GM23338 (cell line): ENCODE results near the gene GOLGA1. TPM values are rescaled to one million over a fixed set of nuclear protein-coding genes. Genes with fewer than 3 reads are reported as not detected.

Experiments
- ATAC-seq: fragments of 200-7000 bp; cut with Tn5 transposase; 3 replicates; pipeline ENCODE4 v1.9.1; 2020
- DNase-seq: peaks from one replicate; pipeline ENCODE4 v3.0.0-alpha.2; 2015; ENCODE audit warnings: low spot score
- H2AFZ ChIP-seq: fragments of 200-600 bp; sonication (generic); 2 replicates; pipeline ENCODE4 v1.8.0; 2016; ENCODE audit warnings: antibody characterized with exemption, mild to moderate bottlenecking, moderate library complexity
- H3F3A ChIP-seq: fragments of 200-600 bp; sonication (generic); replicated peaks from 2 replicates; pipeline ENCODE4 v1.8.0; 2017; ENCODE audit warnings: antibody characterized with exemption, mixed run types, low read depth
- H3K27ac ChIP-seq: fragments of 200-600 bp; sonication (generic); 2 replicates; pipeline ENCODE4 v1.6.1; 2016; ENCODE audit warnings: low read depth
- H3K27me3 ChIP-seq: fragments of 200-600 bp; sonication (generic); 2 replicates; pipeline ENCODE4 v1.8.0; 2016; ENCODE audit warnings: mild to moderate bottlenecking, mixed run types, moderate library complexity; ENCODE audit not compliant: insufficient read depth
- H3K36me3 ChIP-seq: fragments of 200-600 bp; sonication (generic); 2 replicates; pipeline ENCODE4 v1.8.0; 2016; ENCODE audit warnings: mild to moderate bottlenecking; ENCODE audit not compliant: insufficient read depth
- H3K4me1 ChIP-seq: fragments of 200-600 bp; sonication (generic); 2 replicates; pipeline ENCODE4 v1.8.0; 2016; ENCODE audit warnings: mild to moderate bottlenecking, moderate library complexity; ENCODE audit not compliant: insufficient read depth
- H3K4me2 ChIP-seq: fragments of 200-600 bp; sonication (generic); 2 replicates; pipeline ENCODE4 v1.7.1; 2017; ENCODE audit warnings: mixed run types
- H3K4me3 ChIP-seq: fragments of 200-600 bp; sonication (generic); 2 replicates; pipeline ENCODE4 v1.6.1; 2016; ENCODE audit warnings: mixed run types
- H3K79me2 ChIP-seq: fragments of 200-600 bp; sonication (generic); replicated peaks from 2 replicates; pipeline ENCODE4 v1.8.0; 2017; ENCODE audit warnings: mild to moderate bottlenecking; ENCODE audit not compliant: insufficient read depth
- H3K9me2 ChIP-seq: fragments of 200-600 bp; sonication (generic); 2 replicates; pipeline ENCODE4 v1.8.0; 2017; ENCODE audit not compliant: insufficient read depth
- H4K20me1 ChIP-seq: fragments of 200-600 bp; sonication (generic); replicated peaks from 2 replicates; pipeline ENCODE4 v1.8.0; 2017; ENCODE audit warnings: mild to moderate bottlenecking; ENCODE audit not compliant: insufficient read depth
- H3K27ac Mint-ChIP-seq: 2 replicates; pipeline ENCODE4 v1.8.0; 2020; ENCODE audit warnings: inconsistent platforms, mild to moderate bottlenecking, moderate library complexity, mixed read lengths
- H3K27me3 Mint-ChIP-seq: 3 replicates; pipeline ENCODE4 v1.8.0; 2022; ENCODE audit warnings: low read depth, mild to moderate bottlenecking, moderate library complexity, mixed read lengths, inconsistent platforms; ENCODE audit not compliant: insufficient read depth, poor library complexity
- H3K36me3 Mint-ChIP-seq: 3 replicates; pipeline ENCODE4 v1.8.0; 2021; ENCODE audit warnings: low read depth, mild to moderate bottlenecking, inconsistent platforms, moderate library complexity, mixed read lengths
- H3K4me1 Mint-ChIP-seq: 3 replicates; pipeline ENCODE4 v1.8.0; 2020; ENCODE audit warnings: mild to moderate bottlenecking, inconsistent platforms, mixed read lengths
- H3K4me3 Mint-ChIP-seq: 3 replicates; pipeline ENCODE4 v1.8.0; 2021; ENCODE audit warnings: moderate library complexity, mild to moderate bottlenecking, inconsistent platforms, mixed read lengths
- H3K9me3 Mint-ChIP-seq: 3 replicates; pipeline ENCODE4 v1.8.0; 2020; ENCODE audit warnings: moderate library complexity, mild to moderate bottlenecking, inconsistent platforms, mixed read lengths
- CREB1 ChIP-seq: fragments of 250-450 bp; sonication (Bioruptor Pico); IDR thresholded peaks from 2 replicates; pipeline ENCODE4 v1.5.0; 2020; ENCODE audit warnings: low read depth, mild to moderate bottlenecking, moderate library complexity
- CTCF ChIP-seq, 2 experiments: fragments of 200-600 bp in 1 of 2; sonication (generic) in 1 of 2; conservative IDR thresholded peaks; 2 replicates each; pipeline versions ENCODE4 v1.5.1 to v1.6.1; 2016 to 2017; ENCODE audit warnings: antibody characterized with exemption in 2 of 2, low read depth in 2 of 2, mild to moderate bottlenecking in 2 of 2, moderate library complexity in 1 of 2
- EZH2 ChIP-seq: fragments of 200-600 bp; sonication (generic); IDR thresholded peaks from one replicate; pipeline ENCODE4 v1.8.0; 2017; ENCODE audit warnings: antibody characterized with exemption, mild to moderate bottlenecking, low read depth; ENCODE audit not compliant: unreplicated experiment
- EZH2phosphoT487 ChIP-seq: fragments of 200-600 bp; sonication (generic); IDR thresholded peaks from one replicate; pipeline ENCODE4 v1.8.1; 2018; ENCODE audit warnings: antibody characterized with exemption; ENCODE audit not compliant: unreplicated experiment
- JUNB ChIP-seq: IDR thresholded peaks from one replicate; pipeline ENCODE4 v1.6.1; 2016; ENCODE audit warnings: antibody characterized with exemption; ENCODE audit not compliant: unreplicated experiment
- NANOG ChIP-seq: IDR thresholded peaks from 2 replicates; pipeline ENCODE4 v1.6.1; 2016; ENCODE audit warnings: antibody characterized with exemption, borderline replicate concordance
- POLR2AphosphoS5 ChIP-seq: IDR thresholded peaks from 2 replicates; pipeline ENCODE4 v1.6.1; 2016; ENCODE audit warnings: antibody characterized with exemption, low read depth
- STAT1 ChIP-seq: IDR thresholded peaks from one replicate; pipeline ENCODE4 v1.6.1; 2016; ENCODE audit warnings: antibody characterized with exemption; ENCODE audit not compliant: unreplicated experiment
- ZNF114 ChIP-seq: fragments of 250-450 bp; sonication (Bioruptor Pico); IDR thresholded peaks from 2 replicates; pipeline ENCODE4 v1.5.0; 2020; ENCODE audit warnings: mild to moderate bottlenecking, moderate library complexity
- ZNF331 ChIP-seq: fragments of 250-450 bp; sonication (Bioruptor Pico); IDR thresholded peaks from 2 replicates; pipeline ENCODE4 v1.5.0; 2020; ENCODE audit warnings: low read depth, mild to moderate bottlenecking, moderate library complexity
- polyA plus RNA-seq: library from polyadenylated mRNA; unstranded; fragments of >200 nt; fragmentation: Nextera tagmentation; extraction: Ambion mirVana; gene quantifications from 2 replicates; pipeline ENCODE4 v1.2.1, GENCODE V29; 2016
- total RNA-seq: library from RNA; depleted of rRNA; stranded (reverse); fragments of >200 nt; shearing (Covaris generic); gene quantifications from 2 replicates; pipeline ENCODE4 v1.2.3, GENCODE V29; 2014
- TF ChIP-seq, protein P1 (sequence below): IDR thresholded peaks from 2 replicates; pipeline ENCODE4 v1.6.1; 2016; ENCODE audit warnings: antibody characterized with exemption
- TF ChIP-seq, protein P2 (sequence below): fragments of 250-450 bp; sonication (Bioruptor Pico); IDR thresholded peaks from 2 replicates; pipeline ENCODE4 v1.5.0; 2020; ENCODE audit warnings: mild to moderate bottlenecking, moderate library complexity
- TF ChIP-seq, protein P3 (sequence below): IDR thresholded peaks from one replicate; pipeline ENCODE4 v1.6.1; 2018; ENCODE audit warnings: antibody characterized with exemption; ENCODE audit not compliant: unreplicated experiment

GOLGA1 gene
- total and polyA plus RNA-seq, 2 experiments from 2014 or later = 6.1 to 8.0 TPM

DNA sequence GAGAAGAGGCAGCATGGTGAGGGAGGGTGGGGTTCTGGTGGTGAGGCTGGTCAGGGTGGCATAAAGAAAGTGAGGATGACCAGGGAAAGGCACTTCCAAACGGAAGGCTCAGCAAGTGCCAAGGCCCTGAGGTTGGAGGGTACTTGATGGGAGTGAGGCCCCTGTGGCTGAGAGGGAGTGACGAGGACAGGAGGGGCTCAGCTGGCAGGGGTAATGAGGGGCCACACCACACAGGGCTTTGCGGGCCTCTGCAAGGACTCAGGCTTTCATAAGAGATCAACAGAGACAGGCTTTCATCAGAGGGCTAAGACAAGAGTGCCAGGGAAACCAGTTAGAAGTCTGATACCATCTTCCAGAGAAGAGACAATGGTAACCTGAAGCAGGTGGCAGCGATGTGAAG lies 55.3 kb downstream of the GOLGA1 start:
- H3F3A ChIP-seq = peaks cover 20% of the 10 kb centered on the region; the same call in 1 of the 2 replicates
- Mint-ChIP-seq H3K9me3 (no peaks in the 10 kb centered on the region; the same call in 2 of the 3 replicates), H3K27ac (no peak overlapping the region), H3K27me3 (peaks cover 11% of the 10 kb centered on the region), H3K36me3 (no peaks in the 10 kb centered on the region; the same call in 2 of the 3 replicates), H3K4me1 (peaks cover 41% of the 10 kb centered on the region), H3K4me3 (no peak overlapping the region)
- H3K9me2 ChIP-seq = no peaks in the 10 kb centered on the region
- no peaks in the 10 kb centered on the region for H3K79me2 ChIP-seq
- DNase-seq (no peak), ATAC-seq (no peak)
- H2AFZ ChIP-seq = no peak overlapping the region
- no peak overlapping the region for H3K27ac ChIP-seq
- no peak overlapping the region for H3K4me3 ChIP-seq
- no peaks in the 10 kb centered on the region for H3K36me3 ChIP-seq
- H3K4me2 ChIP-seq = no peak overlapping the region
- peaks cover 17% of the 10 kb centered on the region for H3K4me1 ChIP-seq
- no peaks in the 10 kb centered on the region for H3K27me3 ChIP-seq
- no peak for TF ChIP-seq CTCF (conservative IDR thresholded peaks at IDR 0.05; ENCODE audit: low read depth in 2 of 2)
- no peak for TF ChIP-seq CREB1 (CRISPR knock-in tag)
- TF ChIP-seq, protein P1, sequence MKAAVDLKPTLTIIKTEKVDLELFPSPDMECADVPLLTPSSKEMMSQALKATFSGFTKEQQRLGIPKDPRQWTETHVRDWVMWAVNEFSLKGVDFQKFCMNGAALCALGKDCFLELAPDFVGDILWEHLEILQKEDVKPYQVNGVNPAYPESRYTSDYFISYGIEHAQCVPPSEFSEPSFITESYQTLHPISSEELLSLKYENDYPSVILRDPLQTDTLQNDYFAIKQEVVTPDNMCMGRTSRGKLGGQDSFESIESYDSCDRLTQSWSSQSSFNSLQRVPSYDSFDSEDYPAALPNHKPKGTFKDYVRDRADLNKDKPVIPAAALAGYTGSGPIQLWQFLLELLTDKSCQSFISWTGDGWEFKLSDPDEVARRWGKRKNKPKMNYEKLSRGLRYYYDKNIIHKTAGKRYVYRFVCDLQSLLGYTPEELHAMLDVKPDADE = no peak
- TF ChIP-seq EZH2 = no peak
- no peak for TF ChIP-seq JUNB
- TF ChIP-seq POLR2AphosphoS5 = no peak
- no peak for TF ChIP-seq NANOG
- TF ChIP-seq, protein P2, sequence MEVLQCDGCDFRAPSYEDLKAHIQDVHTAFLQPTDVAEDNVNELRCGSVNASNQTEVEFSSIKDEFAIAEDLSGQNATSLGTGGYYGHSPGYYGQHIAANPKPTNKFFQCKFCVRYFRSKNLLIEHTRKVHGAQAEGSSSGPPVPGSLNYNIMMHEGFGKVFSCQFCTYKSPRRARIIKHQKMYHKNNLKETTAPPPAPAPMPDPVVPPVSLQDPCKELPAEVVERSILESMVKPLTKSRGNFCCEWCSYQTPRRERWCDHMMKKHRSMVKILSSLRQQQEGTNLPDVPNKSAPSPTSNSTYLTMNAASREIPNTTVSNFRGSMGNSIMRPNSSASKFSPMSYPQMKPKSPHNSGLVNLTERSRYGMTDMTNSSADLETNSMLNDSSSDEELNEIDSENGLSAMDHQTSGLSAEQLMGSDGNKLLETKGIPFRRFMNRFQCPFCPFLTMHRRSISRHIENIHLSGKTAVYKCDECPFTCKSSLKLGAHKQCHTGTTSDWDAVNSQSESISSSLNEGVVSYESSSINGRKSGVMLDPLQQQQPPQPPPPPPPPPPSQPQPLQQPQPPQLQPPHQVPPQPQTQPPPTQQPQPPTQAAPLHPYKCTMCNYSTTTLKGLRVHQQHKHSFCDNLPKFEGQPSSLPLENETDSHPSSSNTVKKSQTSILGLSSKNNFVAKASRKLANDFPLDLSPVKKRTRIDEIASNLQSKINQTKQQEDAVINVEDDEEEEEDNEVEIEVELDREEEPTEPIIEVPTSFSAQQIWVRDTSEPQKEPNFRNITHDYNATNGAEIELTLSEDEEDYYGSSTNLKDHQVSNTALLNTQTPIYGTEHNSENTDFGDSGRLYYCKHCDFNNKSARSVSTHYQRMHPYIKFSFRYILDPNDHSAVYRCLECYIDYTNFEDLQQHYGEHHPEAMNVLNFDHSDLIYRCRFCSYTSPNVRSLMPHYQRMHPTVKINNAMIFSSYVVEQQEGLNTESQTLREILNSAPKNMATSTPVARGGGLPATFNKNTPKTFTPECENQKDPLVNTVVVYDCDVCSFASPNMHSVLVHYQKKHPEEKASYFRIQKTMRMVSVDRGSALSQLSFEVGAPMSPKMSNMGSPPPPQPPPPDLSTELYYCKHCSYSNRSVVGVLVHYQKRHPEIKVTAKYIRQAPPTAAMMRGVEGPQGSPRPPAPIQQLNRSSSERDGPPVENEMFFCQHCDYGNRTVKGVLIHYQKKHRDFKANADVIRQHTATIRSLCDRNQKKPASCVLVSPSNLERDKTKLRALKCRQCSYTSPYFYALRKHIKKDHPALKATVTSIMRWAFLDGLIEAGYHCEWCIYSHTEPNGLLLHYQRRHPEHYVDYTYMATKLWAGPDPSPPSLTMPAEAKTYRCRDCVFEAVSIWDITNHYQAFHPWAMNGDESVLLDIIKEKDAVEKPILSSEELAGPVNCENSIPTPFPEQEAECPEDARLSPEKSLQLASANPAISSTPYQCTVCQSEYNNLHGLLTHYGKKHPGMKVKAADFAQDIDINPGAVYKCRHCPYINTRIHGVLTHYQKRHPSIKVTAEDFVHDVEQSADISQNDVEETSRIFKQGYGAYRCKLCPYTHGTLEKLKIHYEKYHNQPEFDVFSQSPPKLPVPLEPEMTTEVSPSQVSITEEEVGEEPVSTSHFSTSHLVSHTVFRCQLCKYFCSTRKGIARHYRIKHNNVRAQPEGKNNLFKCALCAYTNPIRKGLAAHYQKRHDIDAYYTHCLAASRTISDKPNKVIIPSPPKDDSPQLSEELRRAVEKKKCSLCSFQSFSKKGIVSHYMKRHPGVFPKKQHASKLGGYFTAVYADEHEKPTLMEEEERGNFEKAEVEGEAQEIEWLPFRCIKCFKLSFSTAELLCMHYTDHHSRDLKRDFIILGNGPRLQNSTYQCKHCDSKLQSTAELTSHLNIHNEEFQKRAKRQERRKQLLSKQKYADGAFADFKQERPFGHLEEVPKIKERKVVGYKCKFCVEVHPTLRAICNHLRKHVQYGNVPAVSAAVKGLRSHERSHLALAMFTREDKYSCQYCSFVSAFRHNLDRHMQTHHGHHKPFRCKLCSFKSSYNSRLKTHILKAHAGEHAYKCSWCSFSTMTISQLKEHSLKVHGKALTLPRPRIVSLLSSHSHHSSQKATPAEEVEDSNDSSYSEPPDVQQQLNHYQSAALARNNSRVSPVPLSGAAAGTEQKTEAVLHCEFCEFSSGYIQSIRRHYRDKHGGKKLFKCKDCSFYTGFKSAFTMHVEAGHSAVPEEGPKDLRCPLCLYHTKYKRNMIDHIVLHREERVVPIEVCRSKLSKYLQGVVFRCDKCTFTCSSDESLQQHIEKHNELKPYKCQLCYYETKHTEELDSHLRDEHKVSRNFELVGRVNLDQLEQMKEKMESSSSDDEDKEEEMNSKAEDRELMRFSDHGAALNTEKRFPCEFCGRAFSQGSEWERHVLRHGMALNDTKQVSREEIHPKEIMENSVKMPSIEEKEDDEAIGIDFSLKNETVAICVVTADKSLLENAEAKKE (CRISPR knock-in tag) = no peak
- no peak for TF ChIP-seq ZNF331
- TF ChIP-seq STAT1 = no peak
- TF ChIP-seq, protein P3, sequence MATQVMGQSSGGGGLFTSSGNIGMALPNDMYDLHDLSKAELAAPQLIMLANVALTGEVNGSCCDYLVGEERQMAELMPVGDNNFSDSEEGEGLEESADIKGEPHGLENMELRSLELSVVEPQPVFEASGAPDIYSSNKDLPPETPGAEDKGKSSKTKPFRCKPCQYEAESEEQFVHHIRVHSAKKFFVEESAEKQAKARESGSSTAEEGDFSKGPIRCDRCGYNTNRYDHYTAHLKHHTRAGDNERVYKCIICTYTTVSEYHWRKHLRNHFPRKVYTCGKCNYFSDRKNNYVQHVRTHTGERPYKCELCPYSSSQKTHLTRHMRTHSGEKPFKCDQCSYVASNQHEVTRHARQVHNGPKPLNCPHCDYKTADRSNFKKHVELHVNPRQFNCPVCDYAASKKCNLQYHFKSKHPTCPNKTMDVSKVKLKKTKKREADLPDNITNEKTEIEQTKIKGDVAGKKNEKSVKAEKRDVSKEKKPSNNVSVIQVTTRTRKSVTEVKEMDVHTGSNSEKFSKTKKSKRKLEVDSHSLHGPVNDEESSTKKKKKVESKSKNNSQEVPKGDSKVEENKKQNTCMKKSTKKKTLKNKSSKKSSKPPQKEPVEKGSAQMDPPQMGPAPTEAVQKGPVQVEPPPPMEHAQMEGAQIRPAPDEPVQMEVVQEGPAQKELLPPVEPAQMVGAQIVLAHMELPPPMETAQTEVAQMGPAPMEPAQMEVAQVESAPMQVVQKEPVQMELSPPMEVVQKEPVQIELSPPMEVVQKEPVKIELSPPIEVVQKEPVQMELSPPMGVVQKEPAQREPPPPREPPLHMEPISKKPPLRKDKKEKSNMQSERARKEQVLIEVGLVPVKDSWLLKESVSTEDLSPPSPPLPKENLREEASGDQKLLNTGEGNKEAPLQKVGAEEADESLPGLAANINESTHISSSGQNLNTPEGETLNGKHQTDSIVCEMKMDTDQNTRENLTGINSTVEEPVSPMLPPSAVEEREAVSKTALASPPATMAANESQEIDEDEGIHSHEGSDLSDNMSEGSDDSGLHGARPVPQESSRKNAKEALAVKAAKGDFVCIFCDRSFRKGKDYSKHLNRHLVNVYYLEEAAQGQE = no peak
- TF ChIP-seq ZNF114 (CRISPR knock-in tag) = no peak
- no peak for TF ChIP-seq EZH2phosphoT487
- 0 out of 2 replicates have a peak, but pooled peaks cover 3% of the 10 kb centered on the region for H4K20me1 ChIP-seq
